GM12892 (cell line): ENCODE data around the gene DLK2.

Experiments
- POLR2A ChIP-seq: IDR thresholded peaks from 2 replicates; pipeline ENCODE4 v1.6.1; 2011; ENCODE audit warnings: low read depth, low read length, control low read depth
- POLR2AphosphoS5 ChIP-seq: IDR thresholded peaks from 2 replicates; pipeline ENCODE4 v1.6.1; 2011; ENCODE audit warnings: low read depth, low read length, control low read depth

DNA sequence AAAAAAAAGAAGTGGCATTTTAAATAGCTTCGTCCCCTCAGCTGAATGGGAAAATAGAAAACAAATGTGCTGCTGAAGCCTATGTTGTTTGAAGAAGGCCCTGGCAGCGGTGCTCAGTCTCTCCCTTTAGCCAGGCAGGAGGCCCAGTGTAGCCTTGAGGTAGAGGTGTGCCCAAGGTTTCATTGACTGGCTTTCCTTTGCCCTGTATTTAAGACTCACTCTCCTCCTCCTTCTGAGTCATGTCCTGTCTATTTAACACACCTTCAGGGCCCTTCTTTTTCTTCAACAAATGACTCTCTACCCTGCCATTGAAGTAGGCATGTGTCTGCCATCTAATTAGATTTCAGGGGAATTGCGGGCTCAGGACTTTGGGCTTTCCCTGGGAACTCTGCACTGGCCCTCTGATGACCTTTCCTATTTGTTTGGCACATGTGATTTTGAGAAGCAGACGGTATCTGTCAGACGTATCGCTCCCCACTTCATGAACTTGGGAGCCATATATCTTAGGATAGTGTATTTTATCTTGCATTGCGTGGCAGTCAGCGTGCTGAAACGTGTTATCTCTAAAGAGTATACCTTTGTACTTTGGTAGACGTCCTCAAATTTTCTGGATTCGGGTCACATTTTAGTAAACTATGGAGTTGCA lies 26.4 kb upstream of the DLK2 start:
- TF ChIP-seq POLR2AphosphoS5 (no peak), POLR2A (no peak)
